Lung (tissue), 12 donors: ENCODE results near the gene KCNC3. TPM values are rescaled to one million over a fixed set of nuclear protein-coding genes. Genes with fewer than 3 reads are reported as not detected.

Experiments used
- ATAC-seq: fragments of 200-7000 bp; cut with Tn5 transposase; one replicate; pipeline ENCODE4 v1.9.1; 2020; ENCODE audit warnings: moderate number of reproducible peaks; ENCODE audit not compliant: insufficient read depth, low FRiP score
- DNase-seq, 3 donors: peaks; one replicate each; pipeline ENCODE4 v3.0.0-alpha.2; 2013 to 2017
- H3K27ac ChIP-seq, 2 donors: one replicate each; pipeline ENCODE4 v1.5.1; 2013; ENCODE audit warnings: mild to moderate bottlenecking in 2 of 2, moderate library complexity in 2 of 2, control low read depth in 1 of 2, inconsistent platforms in 1 of 2, low read depth in 1 of 2, low read length in 1 of 2
- H3K27me3 ChIP-seq, 3 donors: one replicate each; pipeline ENCODE4 v1.5.1; 2013; ENCODE audit warnings: low read length in 2 of 3; ENCODE audit not compliant: control insufficient read depth in 3 of 3, insufficient read depth in 3 of 3
- H3K36me3 ChIP-seq, 4 donors: one replicate each; pipeline ENCODE4 v1.5.1; 2013; ENCODE audit warnings: low read length in 4 of 4, mild to moderate bottlenecking in 1 of 4, moderate library complexity in 1 of 4; ENCODE audit not compliant: control insufficient read depth in 4 of 4, insufficient read depth in 4 of 4
- H3K4me1 ChIP-seq, 5 donors: one replicate each; pipeline ENCODE4 v1.5.1; 2013; ENCODE audit warnings: low read length in 5 of 5, mild to moderate bottlenecking in 2 of 5, moderate library complexity in 1 of 5; ENCODE audit not compliant: control insufficient read depth in 5 of 5, insufficient read depth in 5 of 5
- H3K4me3 ChIP-seq: one replicate; pipeline ENCODE4 v1.5.1; 2013; ENCODE audit warnings: mild to moderate bottlenecking, control low read depth, moderate library complexity
- H3K9ac ChIP-seq, 2 donors: one replicate each; pipeline ENCODE4 v1.5.1; 2013; ENCODE audit warnings: low read length in 2 of 2, control low read depth in 1 of 2; ENCODE audit not compliant: insufficient read depth in 1 of 2
- H3K9me3 ChIP-seq, 4 donors: one replicate each; pipeline ENCODE4 v1.5.1; 2013; ENCODE audit warnings: low read length in 3 of 4, mild to moderate bottlenecking in 1 of 4, moderate library complexity in 1 of 4; ENCODE audit not compliant: control insufficient read depth in 4 of 4, insufficient read depth in 3 of 4
- CTCF ChIP-seq: IDR thresholded peaks from 2 replicates; pipeline ENCODE4 v1.5.1; 2012; ENCODE audit warnings: mild to moderate bottlenecking; ENCODE audit errors: control extremely low read depth, extremely low read depth
- WGBS, 2 donors: extraction: QIAGEN DNeasy Blood & Tissue Kit; methylation state at CpG; one replicate each; pipeline ENCODE4 v1.1.7; 2013; 5-methylcytosine and 5-hydroxymethylcytosine counted together
- polyA plus RNA-seq, 2 donors: library from polyadenylated mRNA; stranded (reverse); fragments of 200-250 nt; gene quantifications; one replicate each; pipeline ENCODE4 v1.2.1, GENCODE V29; 2013
- total RNA-seq, 2 donors: library from RNA; depleted of rRNA in 1 of 2; stranded (reverse); fragments of >200 nt in 1 of 2; gene quantifications; one replicate each; pipeline ENCODE4 v1.2.1, GENCODE V29; 2014 to 2021
- donor health status: control.
- donor health status: control.
- donor health status: Bipolar disorder and iron deficiency.
- donor health status: healthy.
- donor health status: DM: yes; HTN: yes; CAD: no.

KCNC3 gene
- total and polyA plus RNA-seq, 4 donors, result 2.6 to 13.2 (median 5.2) TPM

- ATAC-seq, result no peak
- H3K9ac ChIP-seq, result no peak overlapping the region
- TF ChIP-seq CTCF, result no peak
- peaks cover 0 to 2% (median 0%) of the 10 kb centered on the region in 4 donors for H3K9me3 ChIP-seq
- peaks cover 0 to 6% (median 0%) of the 10 kb centered on the region in 5 donors for H3K4me1 ChIP-seq
- H3K4me3 ChIP-seq, result no peak overlapping the region
- H3K27me3 ChIP-seq, result no peaks in the 10 kb centered on the region
- DNase-seq, result no peak
- peaks cover 4 to 24% (median 14%) of the 10 kb centered on the region in 4 donors for H3K36me3 ChIP-seq
- no peak overlapping the region for H3K27ac ChIP-seq
- WGBS, 2 donors, result 88 to 91% methylated on average over 15 of the region's 15 CpGs
Observed at GRCh38 chr19:50276370-50277063, 52.7 kb downstream of the KCNC3 start.

- WGBS, 2 donors, result 86 to 87% methylated on average over 26 of the region's 26 CpGs
- peaks cover 0 to 6% (median 0%) of the 10 kb centered on the region in 5 donors for H3K4me1 ChIP-seq
- no peaks in the 10 kb centered on the region for H3K27me3 ChIP-seq
- no peak overlapping the region for H3K9ac ChIP-seq
- H3K9me3 ChIP-seq, result peaks cover 0 to 4% (median 0%) of the 10 kb centered on the region in 4 donors
- no peak overlapping the region for H3K27ac ChIP-seq
- TF ChIP-seq CTCF, result no peak
- DNase-seq (no peak), ATAC-seq (no peak)
- peaks cover 4 to 21% (median 12%) of the 10 kb centered on the region in 4 donors for H3K36me3 ChIP-seq
- no peak overlapping the region for H3K4me3 ChIP-seq
Observed at GRCh38 chr19:50275577-50276368, 53.4 kb downstream of the KCNC3 start.

- H3K9ac ChIP-seq, result no peak overlapping the region
- no peaks in the 10 kb centered on the region for H3K27me3 ChIP-seq
- peaks cover 0 to 4% (median 0%) of the 10 kb centered on the region in 4 donors for H3K9me3 ChIP-seq
- no peaks in the 10 kb centered on the region for H3K4me1 ChIP-seq
- TF ChIP-seq CTCF, result no peak
- WGBS, 2 donors, result 89 to 93% methylated on average over 7 of the region's 7 CpGs
- no peak for DNase-seq
- no peak overlapping the region for H3K4me3 ChIP-seq
- ATAC-seq, result no peak
- no peak overlapping the region for H3K27ac ChIP-seq
- H3K36me3 ChIP-seq, result peaks cover 4 to 18% (median 14%) of the 10 kb centered on the region in 4 donors
Observed at GRCh38 chr19:50273821-50274220, 55.4 kb downstream of the KCNC3 start.
